HG02571 (cell line): ENCODE results near the gene RBFOX2.

ENCODE experiments used
- ATAC-seq: cut with Tn5 transposase; IDR thresholded peaks from one replicate; pipeline ENCODE4 v1.9.1; 2021; ENCODE audit warnings: mild to moderate bottlenecking, moderate library complexity; ENCODE audit not compliant: unreplicated experiment

Gene RBFOX2

GRCh38 chr22:35904752-35905151 is 123.9 kb downstream of the RBFOX2 start:
- ATAC-seq = no peak

GRCh38 chr22:35904336-35904692 is 124.3 kb downstream of the RBFOX2 start:
- ATAC-seq = no peak

- no peak for ATAC-seq
Measured at GRCh38 chr22:35903571-35904335, 124.9 kb downstream of the RBFOX2 start.

- ATAC-seq = no peak
Measured at GRCh38 chr22:35900483-35901168, 128.0 kb downstream of the RBFOX2 start.

- no peak for ATAC-seq
Measured at GRCh38 chr22:35899736-35900135, 128.9 kb downstream of the RBFOX2 start.

- no peak for ATAC-seq
Measured at GRCh38 chr22:35896111-35896705, 132.4 kb downstream of the RBFOX2 start.

- ATAC-seq = no peak
Measured at GRCh38 chr22:35894937-35895708, 133.5 kb downstream of the RBFOX2 start.

GRCh38 chr22:35894464-35894878 is 134.2 kb downstream of the RBFOX2 start:
- no peak for ATAC-seq

- ATAC-seq = no peak
Measured at GRCh38 chr22:35893698-35894097, 134.9 kb downstream of the RBFOX2 start.

GRCh38 chr22:35892192-35892591 is 136.4 kb downstream of the RBFOX2 start:
- ATAC-seq = no peak

- no peak for ATAC-seq
Measured at GRCh38 chr22:35891442-35891841, 137.2 kb downstream of the RBFOX2 start.

GRCh38 chr22:35889071-35889470 is 139.6 kb downstream of the RBFOX2 start:
- no peak for ATAC-seq

- ATAC-seq = no peak
Measured at GRCh38 chr22:35888181-35888870, 140.3 kb downstream of the RBFOX2 start.

GRCh38 chr22:35887296-35887875 is 141.2 kb downstream of the RBFOX2 start:
- no peak for ATAC-seq

- ATAC-seq = no peak
Measured at GRCh38 chr22:35886309-35886708, 142.3 kb downstream of the RBFOX2 start.

GRCh38 chr22:35884529-35884928 is 144.1 kb downstream of the RBFOX2 start:
- no peak for ATAC-seq

- ATAC-seq = no peak
Measured at GRCh38 chr22:35883031-35883620, 145.5 kb downstream of the RBFOX2 start.

GRCh38 chr22:35882211-35883030 is 146.2 kb downstream of the RBFOX2 start:
- ATAC-seq = no peak

GRCh38 chr22:35879351-35879750 is 149.3 kb downstream of the RBFOX2 start:
- ATAC-seq = no peak
